ENCODE data around the gene CEP78.
"Not testable (repeated sequence)": the region's sequence is repeated elsewhere in the genome, so short reads cannot be mapped to it uniquely, and the experiment has no call there.

The CEP78 gene

GRCh38 chr9:78238046-78239038, 2.5 kb downstream of the CEP78 start:
- no peak for DNase-seq

GRCh38 chr9:78239506-78239905, 3.6 kb downstream of the CEP78 start:
- no peak for DNase-seq

- no peak for DNase-seq
These were observed 6.2 kb downstream of the CEP78 start for GRCh38 chr9:78242041-78242440.

GRCh38 chr9:78243130-78243529, 7.3 kb downstream of the CEP78 start:
- DNase-seq = no peak

GRCh38 chr9:78245401-78245800, 9.5 kb downstream of the CEP78 start:
- no peak for DNase-seq

- no peak for DNase-seq
These were observed 12.8 kb downstream of the CEP78 start for GRCh38 chr9:78248635-78249034.

GRCh38 chr9:78249542-78249941, 13.7 kb downstream of the CEP78 start:
- no peak for DNase-seq

GRCh38 chr9:78252616-78253015, 16.7 kb downstream of the CEP78 start:
- no peak for DNase-seq

- DNase-seq = no peak
These were observed 17.4 kb downstream of the CEP78 start for GRCh38 chr9:78253285-78253684.

GRCh38 chr9:78261403-78262001, 25.6 kb downstream of the CEP78 start:
- DNase-seq = peak in 2 of 3 experiments; percentile 22 to 56

GRCh38 chr9:78262655-78263054, 26.8 kb downstream of the CEP78 start:
- no peak for DNase-seq

GRCh38 chr9:78267889-78268288, 32.0 kb downstream of the CEP78 start:
- DNase-seq = no peak

- no peak for DNase-seq
These were observed 33.9 kb downstream of the CEP78 start for GRCh38 chr9:78269784-78270183.

GRCh38 chr9:78272307-78272706, 36.4 kb downstream of the CEP78 start:
- DNase-seq = no peak

GRCh38 chr9:78273761-78274160, 37.9 kb downstream of the CEP78 start:
- no peak for DNase-seq

- DNase-seq = no peak
These were observed 42.4 kb downstream of the CEP78 start for GRCh38 chr9:78278177-78278777.

GRCh38 chr9:78278801-78279200, 42.9 kb downstream of the CEP78 start:
- no peak for DNase-seq

GRCh38 chr9:78280982-78281668, 45.2 kb downstream of the CEP78 start:
- no peak for DNase-seq

GRCh38 chr9:78284181-78284580, 48.3 kb downstream of the CEP78 start:
- DNase-seq = not testable (repeated sequence)

GRCh38 chr9:78286125-78286524, 50.2 kb downstream of the CEP78 start:
- DNase-seq = no peak

- no peak for DNase-seq
These were observed 51.1 kb downstream of the CEP78 start for GRCh38 chr9:78286946-78287388.

GRCh38 chr9:78288214-78288892, 52.5 kb downstream of the CEP78 start:
- peak; percentile 11 to 73 (median 22) for DNase-seq
